Measurements from ENCODE around the gene RHBDL2. TPM values are rescaled to one million over a fixed set of nuclear protein-coding genes. Genes with fewer than 3 reads are reported as not detected.

RHBDL2 gene
- total RNA-seq, 2 experiments from 2014 or later = not detected

DNA sequence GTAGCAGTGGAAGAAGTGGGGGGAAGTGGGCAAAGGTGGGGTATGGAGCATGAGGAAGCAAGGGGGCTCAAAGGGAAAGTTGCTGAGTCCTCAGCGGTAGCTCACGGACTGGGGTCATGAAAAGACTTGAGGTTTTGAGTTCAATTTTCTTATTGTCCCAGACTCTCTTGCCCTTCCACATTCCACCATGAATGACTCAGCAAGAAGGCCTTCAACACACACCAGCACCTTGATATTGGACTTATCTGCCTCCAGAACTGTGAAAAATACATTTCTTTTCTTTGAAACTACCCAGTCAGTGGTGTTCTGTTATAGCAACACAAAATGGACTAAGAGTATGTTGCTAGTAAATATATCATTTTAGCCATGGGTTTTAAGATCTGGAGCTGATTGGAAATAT is 17.3 kb upstream of the RHBDL2 start:
- Mint-ChIP-seq H3K4me1 (peaks cover 8% of the 10 kb centered on the region), H3K27ac (no peak overlapping the region), H3K27me3 (no peaks in the 10 kb centered on the region), H3K36me3 (ENCODE audit: low read depth) (no peaks in the 10 kb centered on the region), H3K9me3 (no peaks in the 10 kb centered on the region), H3K4me3 (no peak overlapping the region)
- no peak for DNase-seq
- ChIA-PET POLR2A (no interaction called here), CTCF (no interaction called here)

GRCh38 chr1:38953433-38953860 is 11.8 kb upstream of the RHBDL2 start:
- no peak overlapping the region for H3K4me3 Mint-ChIP-seq
- no peaks in the 10 kb centered on the region for H3K9me3 Mint-ChIP-seq
- H3K27me3 Mint-ChIP-seq = no peaks in the 10 kb centered on the region
- DNase-seq = no peak
- peaks cover 9% of the 10 kb centered on the region for H3K4me1 Mint-ChIP-seq
- no peaks in the 10 kb centered on the region for H3K36me3 Mint-ChIP-seq (ENCODE audit: low read depth)
- CTCF ChIA-PET = interaction anchor here (0.6 kb wide), 5 partner anchors 52 to 204 kb away, joined by 3 to 5 read pairs (median 4); no protein-coding TSS in a partner anchor
- no peak overlapping the region for H3K27ac Mint-ChIP-seq
- POLR2A ChIA-PET = no interaction called here

DNA sequence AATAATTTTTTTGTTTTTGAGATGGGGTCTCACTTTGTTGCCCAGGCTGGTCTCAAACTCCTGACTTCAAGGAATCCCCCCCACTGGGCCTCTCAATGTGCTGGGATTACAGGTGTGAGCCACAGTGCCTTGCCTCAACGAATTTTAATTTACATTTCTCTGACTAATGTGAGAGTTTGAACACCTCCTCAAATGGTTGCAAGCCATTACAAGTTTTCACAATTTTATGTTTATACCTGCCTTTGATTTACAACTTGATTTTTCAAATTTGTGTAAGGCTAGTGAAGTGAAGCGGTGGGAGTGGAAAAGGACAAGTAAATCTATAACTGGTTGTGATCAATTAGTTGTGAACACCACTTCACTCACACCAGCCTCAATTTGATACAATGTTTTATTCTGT is 8.9 kb upstream of the RHBDL2 start:
- DNase-seq = no peak
- ChIA-PET POLR2A (no interaction called here), CTCF (interaction anchor here (0.7 kb wide), 1 partner anchor 357 kb away, joined by 6 read pairs; no protein-coding TSS in a partner anchor)
- Mint-ChIP-seq H3K27ac (no peak overlapping the region), H3K9me3 (no peaks in the 10 kb centered on the region), H3K4me1 (peaks cover 9% of the 10 kb centered on the region), H3K4me3 (no peak overlapping the region), H3K27me3 (peaks cover 4% of the 10 kb centered on the region), H3K36me3 (ENCODE audit: low read depth) (no peaks in the 10 kb centered on the region)

- H3K4me1 Mint-ChIP-seq = peaks cover 3% of the 10 kb centered on the region
- no peaks in the 10 kb centered on the region for H3K9me3 Mint-ChIP-seq
- no peak overlapping the region for H3K4me3 Mint-ChIP-seq
- peaks cover 4% of the 10 kb centered on the region for H3K27me3 Mint-ChIP-seq
- no peak for DNase-seq
- H3K36me3 Mint-ChIP-seq (ENCODE audit: low read depth) = no peaks in the 10 kb centered on the region
- no peak overlapping the region for H3K27ac Mint-ChIP-seq
- ChIA-PET CTCF (interaction anchor here (0.6 kb wide), 1 partner anchor 923 kb away, joined by 5 read pairs; no protein-coding TSS in a partner anchor), POLR2A (no interaction called here)
Measured at GRCh38 chr1:38944547-38944946, 2.9 kb upstream of the RHBDL2 start.

DNA sequence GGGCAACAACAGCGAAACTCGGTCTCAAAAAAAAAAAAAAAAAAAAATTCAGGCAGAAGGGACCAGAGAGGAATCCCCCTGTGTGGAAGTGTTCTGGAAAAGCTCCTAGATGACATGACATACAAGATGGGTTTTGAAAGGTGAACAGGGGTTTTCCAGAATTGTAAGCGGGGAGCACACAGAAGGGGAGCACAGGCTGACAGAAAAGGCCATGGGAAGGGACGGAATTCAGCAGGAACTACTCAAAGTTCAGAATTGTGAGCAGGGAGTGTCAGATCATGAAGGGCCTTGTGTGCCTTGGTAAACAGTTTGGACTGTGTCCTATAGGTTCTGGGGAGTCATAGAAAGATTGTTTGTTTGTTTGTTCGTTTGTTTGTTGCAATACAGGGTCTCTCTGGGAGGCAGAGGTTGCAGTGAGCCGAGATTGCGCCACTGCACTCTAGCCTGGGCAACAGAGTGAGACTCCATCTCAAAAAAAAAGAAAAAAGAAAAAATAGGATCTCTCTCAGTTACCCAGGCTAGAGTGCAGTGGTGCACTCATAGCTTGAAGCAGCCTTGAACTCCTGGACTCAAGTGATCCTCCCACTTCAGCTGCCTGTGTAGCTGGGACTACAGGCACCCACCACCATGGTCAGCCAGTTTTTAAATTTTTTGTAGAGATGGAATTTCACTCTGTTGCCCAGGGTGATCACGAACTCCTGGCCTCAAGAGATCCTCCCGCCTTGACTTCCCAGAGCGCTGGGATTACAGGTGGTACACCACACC is 1.2 kb upstream of the RHBDL2 start:
- Mint-ChIP-seq H3K27me3 (peaks cover 6% of the 10 kb centered on the region), H3K9me3 (no peaks in the 10 kb centered on the region), H3K4me3 (no peak overlapping the region), H3K36me3 (ENCODE audit: low read depth) (no peaks in the 10 kb centered on the region), H3K27ac (no peak overlapping the region), H3K4me1 (peaks cover 3% of the 10 kb centered on the region)
- ChIA-PET POLR2A (no interaction called here), CTCF (no interaction called here)
- no peak for DNase-seq

GRCh38 chr1:38941093-38941492 is 537 bp downstream of the RHBDL2 start:
- no peak overlapping the region for H3K27ac Mint-ChIP-seq
- peaks cover 2% of the 10 kb centered on the region for H3K27me3 Mint-ChIP-seq
- H3K9me3 Mint-ChIP-seq = no peaks in the 10 kb centered on the region
- ChIA-PET CTCF (no interaction called here), POLR2A (no interaction called here)
- DNase-seq = no peak
- H3K4me3 Mint-ChIP-seq = no peak overlapping the region
- no peaks in the 10 kb centered on the region for H3K36me3 Mint-ChIP-seq (ENCODE audit: low read depth)
- peaks cover 3% of the 10 kb centered on the region for H3K4me1 Mint-ChIP-seq

DNA sequence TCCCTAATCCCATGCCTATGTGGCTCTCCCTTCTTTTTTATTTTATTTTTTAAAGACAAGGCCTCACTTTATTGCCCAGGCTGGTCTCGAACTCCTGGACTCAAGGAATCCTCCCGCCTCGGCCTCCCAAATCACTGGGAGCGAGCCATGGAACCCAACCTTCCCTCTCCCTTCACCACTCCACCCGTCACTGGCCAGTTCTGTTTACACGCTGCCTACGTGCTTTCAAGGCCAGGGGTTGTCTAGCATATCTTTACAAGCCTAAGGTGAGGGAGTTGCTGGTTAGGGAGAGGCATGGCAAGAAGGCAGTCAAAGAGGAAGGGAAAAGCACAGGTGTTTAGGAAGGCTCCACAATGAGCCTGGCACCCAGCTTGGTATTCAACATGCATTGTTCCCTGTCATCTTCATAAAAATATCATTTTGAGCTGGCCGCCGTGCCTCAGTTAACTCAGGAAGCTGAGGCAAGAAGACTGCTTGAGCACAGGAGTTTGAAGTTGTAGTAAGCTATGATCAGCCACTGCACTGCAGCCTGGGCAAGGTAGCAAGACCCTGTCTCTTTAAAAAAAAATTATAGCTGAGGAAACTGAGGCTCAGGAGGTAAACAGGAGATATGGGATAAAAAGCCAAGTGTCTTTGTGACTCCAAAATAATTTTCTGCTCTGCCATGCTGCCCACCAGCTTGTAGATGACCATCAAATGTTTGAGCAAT is 1.1 kb downstream of the RHBDL2 start:
- Mint-ChIP-seq H3K9me3 (no peaks in the 10 kb centered on the region), H3K27me3 (peaks cover 2% of the 10 kb centered on the region), H3K27ac (no peak overlapping the region), H3K36me3 (ENCODE audit: low read depth) (no peaks in the 10 kb centered on the region), H3K4me3 (no peak overlapping the region), H3K4me1 (peaks cover 3% of the 10 kb centered on the region)
- ChIA-PET POLR2A (no interaction called here), CTCF (no interaction called here)
- no peak for DNase-seq

- Mint-ChIP-seq H3K4me3 (no peak overlapping the region), H3K4me1 (no peaks in the 10 kb centered on the region), H3K36me3 (ENCODE audit: low read depth) (no peaks in the 10 kb centered on the region), H3K27me3 (peaks cover 2% of the 10 kb centered on the region), H3K27ac (no peak overlapping the region), H3K9me3 (no peaks in the 10 kb centered on the region)
- ChIA-PET CTCF (no interaction called here), POLR2A (no interaction called here)
- DNase-seq = no peak
Measured at GRCh38 chr1:38938722-38939260, 2.8 kb downstream of the RHBDL2 start.

- Mint-ChIP-seq H3K27ac (no peak overlapping the region), H3K27me3 (no peaks in the 10 kb centered on the region), H3K4me1 (peaks cover 6% of the 10 kb centered on the region), H3K9me3 (no peaks in the 10 kb centered on the region), H3K4me3 (no peak overlapping the region), H3K36me3 (ENCODE audit: low read depth) (no peaks in the 10 kb centered on the region)
- POLR2A ChIA-PET = no interaction called here
- no peak for DNase-seq
- CTCF ChIA-PET = interaction anchor here (0.6 kb wide), 1 partner anchor 57 kb away, joined by 3 read pairs; no protein-coding TSS in a partner anchor
Measured at GRCh38 chr1:38932571-38932970, 9.1 kb downstream of the RHBDL2 start.

DNA sequence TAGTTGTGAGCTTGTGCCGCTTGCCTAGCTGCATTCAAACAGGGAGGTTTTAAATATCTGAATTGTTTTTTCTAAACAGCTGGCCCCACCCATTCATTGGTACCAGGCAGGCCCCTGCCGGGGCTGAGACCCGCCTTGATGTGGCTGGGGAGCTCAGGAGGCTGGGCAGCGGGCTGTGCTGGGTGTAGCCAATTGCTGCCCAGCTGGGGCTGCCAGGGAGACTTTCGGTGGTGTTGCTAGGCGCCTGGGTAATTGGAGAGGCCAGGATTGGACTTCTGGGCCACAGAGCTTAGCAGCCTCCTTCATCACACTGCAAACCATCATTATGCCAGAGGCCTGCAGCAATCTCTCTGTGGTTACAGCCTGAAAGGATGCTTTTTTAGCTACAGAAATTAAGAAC is 12.2 kb downstream of the RHBDL2 start:
- H3K27ac Mint-ChIP-seq = no peak overlapping the region
- POLR2A ChIA-PET = no interaction called here
- no peaks in the 10 kb centered on the region for H3K9me3 Mint-ChIP-seq
- H3K27me3 Mint-ChIP-seq = no peaks in the 10 kb centered on the region
- H3K4me1 Mint-ChIP-seq = peaks cover 6% of the 10 kb centered on the region
- DNase-seq = no peak
- no peaks in the 10 kb centered on the region for H3K36me3 Mint-ChIP-seq (ENCODE audit: low read depth)
- CTCF ChIA-PET = interaction anchor here (0.6 to 0.8 kb wide), 2 partner anchors 11 to 485 kb away, joined by 3 to 4 read pairs; no protein-coding TSS in a partner anchor
- no peak overlapping the region for H3K4me3 Mint-ChIP-seq

GRCh38 chr1:38929054-38929453 is 12.6 kb downstream of the RHBDL2 start:
- no peaks in the 10 kb centered on the region for H3K36me3 Mint-ChIP-seq (ENCODE audit: low read depth)
- ChIA-PET POLR2A (no interaction called here), CTCF (interaction anchor here (0.6 to 0.8 kb wide), 2 partner anchors 10 to 486 kb away, joined by 3 to 4 read pairs; no protein-coding TSS in a partner anchor)
- peaks cover 6% of the 10 kb centered on the region for H3K4me1 Mint-ChIP-seq
- H3K4me3 Mint-ChIP-seq = no peak overlapping the region
- no peaks in the 10 kb centered on the region for H3K27me3 Mint-ChIP-seq
- no peaks in the 10 kb centered on the region for H3K9me3 Mint-ChIP-seq
- no peak overlapping the region for H3K27ac Mint-ChIP-seq
- DNase-seq = no peak

GRCh38 chr1:38926091-38926490 is 15.5 kb downstream of the RHBDL2 start:
- Mint-ChIP-seq H3K27ac (no peak overlapping the region), H3K36me3 (ENCODE audit: low read depth) (no peaks in the 10 kb centered on the region), H3K27me3 (no peaks in the 10 kb centered on the region), H3K4me1 (peaks cover 6% of the 10 kb centered on the region), H3K9me3 (no peaks in the 10 kb centered on the region), H3K4me3 (no peak overlapping the region)
- ChIA-PET POLR2A (no interaction called here), CTCF (interaction anchor here (1.4 kb wide), 1 partner anchor 9 kb away, joined by 3 read pairs; no protein-coding TSS in a partner anchor)
- no peak for DNase-seq

DNA sequence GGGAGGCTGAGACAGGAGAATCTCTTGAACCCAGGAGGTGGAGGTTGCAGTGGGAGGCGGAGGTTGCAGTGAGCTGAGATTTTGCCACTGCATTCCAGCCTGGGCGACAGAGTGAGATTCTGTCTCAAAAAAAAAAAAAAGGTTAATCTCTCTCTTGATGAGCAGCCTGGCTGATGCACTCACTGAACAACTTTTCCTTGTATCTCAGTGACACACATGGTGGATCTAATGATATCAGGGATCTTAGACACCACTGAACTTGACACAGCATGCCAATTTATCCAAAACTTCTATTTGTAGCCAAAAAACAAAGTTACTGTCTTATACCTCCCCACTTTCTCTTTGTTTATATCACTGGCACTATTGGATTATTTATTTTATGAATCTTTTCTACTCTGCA is 16.2 kb downstream of the RHBDL2 start:
- POLR2A ChIA-PET = no interaction called here
- H3K36me3 Mint-ChIP-seq (ENCODE audit: low read depth) = no peaks in the 10 kb centered on the region
- no peaks in the 10 kb centered on the region for H3K9me3 Mint-ChIP-seq

More for the DNA sequence above, 16.2 kb downstream of the RHBDL2 start:
- no peaks in the 10 kb centered on the region for H3K27me3 Mint-ChIP-seq
- peaks cover 6% of the 10 kb centered on the region for H3K4me1 Mint-ChIP-seq
- DNase-seq = no peak
- CTCF ChIA-PET = interaction anchor here (1.4 kb wide), 1 partner anchor 10 kb away, joined by 3 read pairs; no protein-coding TSS in a partner anchor
- H3K27ac Mint-ChIP-seq = no peak overlapping the region
- H3K4me3 Mint-ChIP-seq = no peak overlapping the region

All from activated CD4-positive, alpha-beta T cell treated with anti-CD3 and anti-CD28 coated beads, Interleukin-2, amount 10 ng/mL, durations not matched to agents 7 days and 5 days (primary cell).